Right lobe of liver (tissue), 6 donors: Measurements from ENCODE around the gene KCTD19. TPM values are rescaled to one million over a fixed set of nuclear protein-coding genes. Genes with fewer than 3 reads are reported as not detected.

Source experiments
- ATAC-seq, 4 donors: fragments of 200-7000 bp; cut with Tn5 transposase; one replicate each; pipeline ENCODE4 v1.9.1; 2020; ENCODE audit warnings: mild to moderate bottlenecking in 4 of 4, moderate library complexity in 4 of 4
- DNase-seq, 3 donors: peaks; one replicate each; pipeline ENCODE4 v3.0.0-alpha.2; 2020
- H3K27ac ChIP-seq, 3 donors: fragments of 200-600 bp; one replicate each; pipeline ENCODE4 v1.8.0; 2022
- H3K27me3 ChIP-seq, 2 donors: fragments of 200-600 bp; one replicate each; pipeline ENCODE4 v1.8.0; 2022
- H3K36me3 ChIP-seq, 4 donors: fragments of 200-600 bp; sonication (generic) in 1 of 4; one replicate each; pipeline versions ENCODE4 v1.5.1 to v1.8.0; 2017 to 2022; ENCODE audit warnings: control low read depth in 1 of 4
- H3K4me1 ChIP-seq, 4 donors: fragments of 200-600 bp; sonication (generic) in 1 of 4; one replicate each; pipeline versions ENCODE4 v1.5.1 to v1.8.0; 2017 to 2022; ENCODE audit warnings: control low read depth in 1 of 4
- H3K4me3 ChIP-seq, 3 donors: fragments of 200-600 bp; one replicate each; pipeline ENCODE4 v1.8.0; 2022
- H3K9me3 ChIP-seq, 4 donors: fragments of 200-600 bp; sonication (generic) in 1 of 4; one replicate each; pipeline versions ENCODE4 v1.5.1 to v1.8.0; 2017 to 2022; ENCODE audit warnings: control low read depth in 1 of 4
- POLR2A ChIP-seq: fragments of 450-650 bp; IDR thresholded peaks from one replicate; pipeline ENCODE4 v1.6.1; 2017; ENCODE audit warnings: antibody characterized with exemption, mild to moderate bottlenecking
- WGBS: methylation state at CpG from one replicate; pipeline ENCODE4 v1.1.6; 2018; ENCODE audit warnings: low coverage, low lambda C conversion rate; ENCODE audit not compliant: insufficient coverage; ENCODE audit errors: missing lambda C conversion rate; 5-methylcytosine and 5-hydroxymethylcytosine counted together
- intact Hi-C, 2 donors: fragments of 100-400 bp; cut with DNase I; formaldehyde crosslinking; loops; one replicate each; pipeline versions ENCODE4 v1.11.2 to v1.14.1; 2022
- total RNA-seq, 6 experiments: library from RNA; depleted of rRNA in 2 of 6; stranded (reverse); fragments of >200 nt in 2 of 6; fragmentation: NEBNext Ultra II Directional in 3 of 6; extraction: Animal tissue kit (Norgen Biotek cat#: 25700) in 3 of 6; gene quantifications; one replicate each; pipeline versions ENCODE4 v1.1.0 to v1.2.4, GENCODE V29; 2016 to 2023
- TF ChIP-seq, protein P1 (sequence below), 4 donors: fragments of 200-600 bp in 3 of 4; fragments of 450-650 bp in 1 of 4; IDR thresholded peaks; one replicate each; pipeline versions ENCODE4 v1.5.1 to v1.8.0; 2016 to 2022; ENCODE audit warnings: antibody characterized with exemption in 4 of 4, mild to moderate bottlenecking in 2 of 4
- donor health status: DM: no; HTN: yes; CAD: no.
- donor health status: DM: no; HTN: no; CAD: no.
- donor health status: DM: no; HTN: no; CAD: no.
- donor health status: DM: no; HTN: yes; CAD: no.
- donor health status: DM: no; HTN: yes; CAD: no.

The KCTD19 gene
- total RNA-seq, 6 experiments from 2014 or later: not detected

DNA sequence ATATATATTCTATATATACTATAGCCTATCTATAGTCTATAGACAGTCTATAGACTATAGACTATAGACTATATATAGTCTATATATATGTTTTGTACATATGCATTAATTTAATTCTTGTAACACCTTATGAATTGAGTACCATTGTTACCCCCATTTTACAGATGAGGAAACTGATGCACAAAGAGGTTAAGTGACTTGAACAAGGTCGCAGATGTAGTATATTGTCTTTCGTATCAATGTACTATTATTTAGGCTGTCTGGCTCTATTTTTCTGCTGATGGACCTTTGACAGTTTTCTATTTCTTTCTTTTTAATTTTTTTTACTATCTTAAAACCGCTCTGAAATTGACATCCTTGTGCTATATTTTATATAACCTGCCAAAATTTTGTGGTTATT, 14.7 kb upstream of the KCTD19 start:
- intact Hi-C loops: no loop called here
- ATAC-seq: no peak
- Histone ChIP-seq H3K27ac (no peak overlapping the region), H3K4me1 (peaks cover 0 to 6% (median 0%) of the 10 kb centered on the region in 4 donors), H3K27me3 (no peaks in the 10 kb centered on the region), H3K9me3 (no peaks in the 10 kb centered on the region), H3K36me3 (no peaks in the 10 kb centered on the region), H3K4me3 (no peak overlapping the region)
- WGBS: 90% methylated on average over 3 of the region's 3 CpGs
- DNase-seq: no peak
- TF ChIP-seq, protein P1, sequence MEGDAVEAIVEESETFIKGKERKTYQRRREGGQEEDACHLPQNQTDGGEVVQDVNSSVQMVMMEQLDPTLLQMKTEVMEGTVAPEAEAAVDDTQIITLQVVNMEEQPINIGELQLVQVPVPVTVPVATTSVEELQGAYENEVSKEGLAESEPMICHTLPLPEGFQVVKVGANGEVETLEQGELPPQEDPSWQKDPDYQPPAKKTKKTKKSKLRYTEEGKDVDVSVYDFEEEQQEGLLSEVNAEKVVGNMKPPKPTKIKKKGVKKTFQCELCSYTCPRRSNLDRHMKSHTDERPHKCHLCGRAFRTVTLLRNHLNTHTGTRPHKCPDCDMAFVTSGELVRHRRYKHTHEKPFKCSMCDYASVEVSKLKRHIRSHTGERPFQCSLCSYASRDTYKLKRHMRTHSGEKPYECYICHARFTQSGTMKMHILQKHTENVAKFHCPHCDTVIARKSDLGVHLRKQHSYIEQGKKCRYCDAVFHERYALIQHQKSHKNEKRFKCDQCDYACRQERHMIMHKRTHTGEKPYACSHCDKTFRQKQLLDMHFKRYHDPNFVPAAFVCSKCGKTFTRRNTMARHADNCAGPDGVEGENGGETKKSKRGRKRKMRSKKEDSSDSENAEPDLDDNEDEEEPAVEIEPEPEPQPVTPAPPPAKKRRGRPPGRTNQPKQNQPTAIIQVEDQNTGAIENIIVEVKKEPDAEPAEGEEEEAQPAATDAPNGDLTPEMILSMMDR (IDR thresholded peaks at IDR 0.05): no peak
- no peak for TF ChIP-seq POLR2A

DNA sequence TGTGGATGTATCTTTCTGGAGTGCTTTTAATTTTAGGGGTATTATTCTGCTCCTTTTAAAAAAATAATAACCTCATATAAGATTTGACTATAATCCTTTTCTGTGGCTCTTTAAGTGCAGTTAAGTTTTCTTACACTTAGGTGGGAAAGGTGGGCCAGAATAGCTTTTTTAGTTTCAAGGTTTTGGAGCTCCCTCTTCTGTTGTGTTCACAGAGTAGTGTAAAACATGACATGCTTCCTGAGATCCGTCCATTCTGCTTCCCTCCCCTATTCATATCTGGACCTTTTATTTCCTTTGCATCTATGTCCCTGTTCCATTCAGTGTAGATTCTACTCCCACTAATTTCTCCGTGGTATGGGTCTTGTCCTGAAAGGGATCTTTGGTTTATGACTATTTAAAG, 12.9 kb upstream of the KCTD19 start:
- no peak for ATAC-seq
- TF ChIP-seq, protein P1 (IDR thresholded peaks at IDR 0.05): peak in 1 of 4 donors; percentile 8
- no peak for TF ChIP-seq POLR2A
- no peaks in the 10 kb centered on the region for H3K9me3 ChIP-seq
- H3K4me3 ChIP-seq: no peak overlapping the region
- H3K4me1 ChIP-seq: no peaks in the 10 kb centered on the region
- H3K27me3 ChIP-seq: no peaks in the 10 kb centered on the region
- WGBS: 47% methylated on average over 2 of the region's 2 CpGs
- intact Hi-C loops: no loop called here
- no peak overlapping the region for H3K27ac ChIP-seq
- DNase-seq: no peak
- H3K36me3 ChIP-seq: no peaks in the 10 kb centered on the region

DNA sequence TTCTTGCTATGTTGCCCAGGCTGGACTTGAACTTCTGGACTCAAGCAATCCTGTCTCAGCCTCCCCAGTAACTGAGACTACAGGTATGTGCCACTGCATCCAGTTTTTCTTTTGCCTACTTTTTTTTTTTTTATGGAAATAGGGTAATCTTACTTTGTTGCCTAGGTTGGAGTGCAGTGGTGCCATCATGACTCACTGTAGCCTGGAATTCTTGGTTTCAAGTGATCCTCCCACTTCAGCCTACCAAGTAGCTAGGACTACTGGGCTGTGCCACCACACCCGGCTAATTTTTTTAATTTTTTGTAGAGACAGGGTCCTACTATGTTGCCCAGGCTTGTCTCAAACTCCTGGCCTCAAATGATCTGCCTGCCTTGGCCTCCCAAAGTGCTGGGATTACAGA, 10.1 kb upstream of the KCTD19 start:
- WGBS: 80% methylated on average over 1 of the region's 1 CpG
- ATAC-seq (no peak), DNase-seq (no peak)
- no peaks in the 10 kb centered on the region for H3K36me3 ChIP-seq
- intact Hi-C loops: no loop called here
- no peaks in the 10 kb centered on the region for H3K27me3 ChIP-seq
- no peaks in the 10 kb centered on the region for H3K4me1 ChIP-seq
- no peak overlapping the region for H3K27ac ChIP-seq
- TF ChIP-seq, protein P1 (IDR thresholded peaks at IDR 0.05): no peak
- TF ChIP-seq POLR2A: no peak
- no peak overlapping the region for H3K4me3 ChIP-seq
- H3K9me3 ChIP-seq: no peaks in the 10 kb centered on the region

DNA sequence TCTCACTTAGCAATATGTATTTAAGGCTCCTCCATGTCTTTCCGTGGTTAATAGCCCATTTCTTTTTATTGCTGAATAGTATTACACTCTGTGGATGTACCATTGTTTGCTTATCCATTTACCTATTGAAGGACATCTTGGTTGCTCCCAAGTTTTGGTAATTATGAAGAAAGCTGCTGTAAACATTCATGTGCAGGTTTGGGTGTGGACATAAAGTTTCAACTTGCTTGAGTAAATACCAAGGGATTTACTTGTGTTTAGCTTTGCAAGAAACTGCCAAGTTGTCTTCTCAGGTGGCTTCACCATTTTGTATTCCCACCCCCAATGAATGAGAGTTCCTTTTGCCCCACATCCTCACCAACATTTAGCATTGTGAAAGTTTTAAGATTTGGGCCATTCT, 9.6 kb upstream of the KCTD19 start:
- DNase-seq (no peak), ATAC-seq (no peak)
- H3K4me1 ChIP-seq: no peaks in the 10 kb centered on the region
- no peak overlapping the region for H3K4me3 ChIP-seq
- H3K27me3 ChIP-seq: no peaks in the 10 kb centered on the region
- no peaks in the 10 kb centered on the region for H3K36me3 ChIP-seq
- H3K9me3 ChIP-seq: no peaks in the 10 kb centered on the region
- H3K27ac ChIP-seq: no peak overlapping the region
- TF ChIP-seq POLR2A: no peak
- TF ChIP-seq, protein P1 (IDR thresholded peaks at IDR 0.05): no peak
- intact Hi-C loops: no loop called here
- 56% methylated on average over 1 of the region's 1 CpG for WGBS

DNA sequence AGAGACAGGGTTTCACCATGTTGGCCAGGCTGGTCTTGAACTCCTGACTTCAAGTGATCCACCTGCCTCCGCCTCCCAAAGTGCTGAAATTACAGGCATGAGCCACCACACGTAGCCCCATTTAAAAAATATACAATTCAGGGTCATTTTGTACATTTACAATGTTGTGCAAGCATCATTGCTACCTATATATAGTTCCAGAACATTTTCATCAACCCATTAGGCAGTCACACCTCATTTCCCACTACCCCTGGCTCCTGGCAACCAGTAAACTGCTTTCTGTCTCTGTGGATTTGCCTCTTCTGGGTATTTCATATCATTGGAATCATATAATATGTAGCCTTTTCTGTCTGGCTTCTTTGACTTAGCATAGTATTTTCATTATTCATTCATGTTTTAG, 6.8 kb upstream of the KCTD19 start:
- Histone ChIP-seq H3K27me3 (no peaks in the 10 kb centered on the region), H3K36me3 (no peaks in the 10 kb centered on the region), H3K4me3 (no peak overlapping the region), H3K4me1 (no peaks in the 10 kb centered on the region), H3K27ac (no peak overlapping the region), H3K9me3 (no peaks in the 10 kb centered on the region)
- TF ChIP-seq, protein P1 (IDR thresholded peaks at IDR 0.05): no peak
- 22% methylated on average over 1 of the region's 2 CpGs for WGBS
- DNase-seq (no peak), ATAC-seq (no peak)
- intact Hi-C loops: no loop called here
